Cardiac septum (tissue), 1 donor: ENCODE results near the gene FAM200C. TPM values are rescaled to one million over a fixed set of nuclear protein-coding genes. Genes with fewer than 3 reads are reported as not detected.
"Not testable (repeated sequence)": the region's sequence is repeated elsewhere in the genome, so short reads cannot be mapped to it uniquely, and the experiment has no call there.

Experiments used
- DNase-seq: peaks from one replicate; pipeline ENCODE4 v3.0.0-alpha.2; 2020; ENCODE audit warnings: low spot score
- intact Hi-C: fragments of 100-400 bp; cut with DNase I; formaldehyde crosslinking; loops from one replicate; pipeline ENCODE4 v1.14.0; 2022
- long read RNA-seq: library from polyadenylated mRNA; unstranded; transcript quantifications from one replicate; pipeline ENCODE4 v2.0.0, GENCODE V29; 2021
- total RNA-seq: library from RNA; stranded (reverse); fragmentation: NEBNext Ultra II Directional; extraction: Animal tissue kit (Norgen Biotek cat#: 25700); gene quantifications from one replicate; pipeline ENCODE4 v1.2.1, GENCODE V29; 2021
- donor health status: DM: no; HTN: no; CAD: no.

Gene FAM200C
- 3.3 TPM for total RNA-seq
- long read RNA-seq, transcript ZBED8-201 (2 exons, 2,851 nt), result major isoform, 13 of 17 reads
- long read RNA-seq, partial matches to known transcripts, result 1 of 17 reads
- long read RNA-seq, other reads (novel, unspliced or antisense), result 0 of 17 reads

DNA sequence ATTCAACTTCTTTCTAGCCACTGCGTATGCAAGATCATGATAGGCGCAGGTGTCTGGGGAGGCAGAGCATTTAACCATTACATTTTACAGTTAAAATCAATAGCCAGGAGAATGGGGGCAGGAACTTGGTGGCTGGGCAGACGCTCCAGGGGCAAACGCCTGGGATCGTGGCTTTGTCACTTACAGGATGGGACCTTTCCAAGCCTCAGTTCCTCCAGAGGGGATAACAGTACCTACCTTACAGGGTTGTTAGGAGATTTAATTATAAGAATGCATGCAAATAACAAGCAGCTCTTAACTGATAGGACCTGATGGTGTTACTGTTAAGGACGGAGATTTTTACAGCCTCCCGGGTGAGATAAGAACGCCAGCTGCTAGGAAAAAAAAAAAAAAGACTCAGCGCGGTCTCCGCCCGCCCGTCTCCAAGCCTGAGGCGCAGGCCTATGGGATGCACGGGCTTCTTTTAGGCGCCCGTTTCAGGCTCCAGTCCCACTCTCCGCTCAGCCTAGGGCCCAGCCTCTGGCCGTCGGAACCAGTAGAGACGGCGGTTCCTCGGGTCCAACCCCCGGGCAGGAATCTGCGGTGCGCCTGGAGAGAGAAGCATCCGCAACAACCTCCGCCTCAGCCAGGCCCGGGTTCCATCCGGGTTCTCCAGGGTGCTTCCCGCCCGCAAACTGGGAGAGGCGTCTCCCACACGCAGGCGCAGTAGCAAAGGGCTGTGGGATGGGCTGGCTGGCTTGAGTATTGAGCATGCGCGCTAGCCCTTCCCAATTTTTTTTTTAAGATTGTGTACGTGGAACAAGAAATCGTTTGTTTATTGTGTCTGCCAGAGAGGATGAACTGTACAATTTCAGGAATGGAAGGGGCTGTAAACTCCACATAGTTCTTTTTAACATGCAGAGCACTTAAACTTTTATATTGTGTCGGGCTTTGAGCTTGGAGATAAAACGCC lies at the start of gene FAM200C:
Gene FAM200C (minus strand): TSS at position 653 of the 952 bp plus-strand sequence. CDS start 4,564 bp downstream, outside the sequence.
- intact Hi-C loops, result loop anchor here (5.0 kb wide), 1 partner anchor 377 kb away; no protein-coding TSS in a partner anchor
- peak; percentile 96 for DNase-seq

DNA sequence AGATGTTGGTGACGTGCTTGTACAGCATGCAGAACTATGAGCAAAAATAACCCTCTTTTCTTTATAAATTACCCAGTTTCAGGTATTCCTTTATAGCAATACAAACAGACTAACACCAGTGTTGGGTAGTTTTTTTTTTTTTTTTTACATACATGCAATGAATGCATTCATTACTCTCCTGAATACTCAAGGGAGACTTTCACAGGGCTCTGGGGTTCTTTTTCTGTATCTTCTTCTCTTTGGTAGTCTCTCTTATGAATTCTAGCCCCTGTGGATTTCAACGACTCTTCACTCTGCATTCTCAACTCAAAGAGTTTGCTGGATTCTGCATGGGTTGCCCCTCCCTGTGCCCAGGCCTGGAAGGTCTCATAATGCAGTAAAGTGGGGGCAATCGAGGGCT lies 49.6 kb upstream of the FAM200C start:
- intact Hi-C loops, result no loop called here
- DNase-seq, result no peak

- DNase-seq, result no peak
- intact Hi-C loops, result no loop called here
These were observed 49.0 kb upstream of the FAM200C start for GRCh38 chr5:160448886-160449285.

- intact Hi-C loops, result no loop called here
- DNase-seq, result no peak
These were observed 45.9 kb upstream of the FAM200C start for GRCh38 chr5:160445751-160446150.

- DNase-seq, result no peak
- intact Hi-C loops, result no loop called here
These were observed 45.3 kb upstream of the FAM200C start for GRCh38 chr5:160445132-160445531.

GRCh38 chr5:160444407-160444806 lies 44.6 kb upstream of the FAM200C start:
- no peak for DNase-seq
- intact Hi-C loops, result no loop called here

- intact Hi-C loops, result no loop called here
- no peak for DNase-seq
These were observed 43.1 kb upstream of the FAM200C start for GRCh38 chr5:160442824-160443431.

DNA sequence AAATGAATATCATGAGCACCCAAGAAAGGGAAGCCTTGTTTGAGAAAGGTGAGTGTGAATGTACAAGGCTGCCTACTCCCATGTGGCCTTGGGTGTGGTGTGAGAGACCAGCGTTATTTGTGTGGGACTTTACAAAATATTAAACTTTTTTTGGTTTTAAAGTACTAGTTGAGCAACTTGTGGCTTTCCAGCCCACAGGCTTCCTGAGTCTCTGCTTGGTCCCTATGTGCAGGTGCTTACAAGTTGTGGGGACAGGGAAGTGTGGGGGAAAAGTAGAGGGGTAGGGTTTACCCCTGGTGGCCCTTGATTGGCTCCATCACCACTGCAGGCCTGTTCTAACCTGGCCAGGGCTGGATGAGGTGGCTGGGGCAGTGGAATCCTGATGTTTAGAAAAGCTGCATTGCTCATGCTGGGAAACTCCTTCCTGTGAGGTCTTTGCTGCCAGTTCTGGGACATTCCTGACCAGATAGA lies 41.5 kb upstream of the FAM200C start:
- intact Hi-C loops, result no loop called here

GRCh38 chr5:160439205-160439600 lies 39.3 kb upstream of the FAM200C start:
- intact Hi-C loops, result loop anchor here (5.0 kb wide), 1 partner anchor 68 kb away; no protein-coding TSS in a partner anchor
- peak; percentile 93 for DNase-seq

More for the DNA sequence above, 41.5 kb upstream of the FAM200C start:
- no peak for DNase-seq

GRCh38 chr5:160438316-160439204 lies 38.7 kb upstream of the FAM200C start:
- intact Hi-C loops, result loop anchor here (5.0 kb wide), 1 partner anchor 69 kb away; no protein-coding TSS in a partner anchor
- DNase-seq, result no peak

DNA sequence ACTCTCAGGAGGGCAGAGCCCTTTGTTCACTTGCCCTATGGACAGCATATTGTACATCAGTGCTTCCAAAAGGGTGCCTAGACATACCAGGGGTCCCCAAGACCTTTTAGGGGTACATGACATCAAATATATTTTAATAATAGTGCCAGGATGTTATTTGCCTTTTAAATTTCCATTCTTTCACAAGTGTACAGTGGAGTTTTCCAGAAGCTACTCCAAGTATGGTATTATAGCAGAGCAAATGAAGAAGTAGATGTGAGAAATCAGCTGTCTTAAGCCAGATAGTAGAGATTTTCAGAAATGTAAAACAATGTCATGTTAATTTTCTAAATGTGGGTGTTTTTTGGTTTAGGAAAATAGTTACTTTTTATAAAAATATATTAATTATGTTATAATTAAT lies 37.4 kb upstream of the FAM200C start:
- DNase-seq, result no peak
- intact Hi-C loops, result loop anchor here (5.0 kb wide), 1 partner anchor 70 kb away; no protein-coding TSS in a partner anchor

- not testable (repeated sequence) for DNase-seq
- intact Hi-C loops, result loop anchor here (5.0 kb wide), 1 partner anchor 71 kb away; no protein-coding TSS in a partner anchor
These were observed 36.8 kb upstream of the FAM200C start for GRCh38 chr5:160436661-160437060.

GRCh38 chr5:160436017-160436416 lies 36.2 kb upstream of the FAM200C start:
- DNase-seq, result no peak
- intact Hi-C loops, result loop anchor here (5.0 kb wide), 1 partner anchor 71 kb away; no protein-coding TSS in a partner anchor

- intact Hi-C loops, result loop anchor here (5.0 kb wide), 1 partner anchor 72 kb away; no protein-coding TSS in a partner anchor
- no peak for DNase-seq
These were observed 35.7 kb upstream of the FAM200C start for GRCh38 chr5:160435532-160435931.

DNA sequence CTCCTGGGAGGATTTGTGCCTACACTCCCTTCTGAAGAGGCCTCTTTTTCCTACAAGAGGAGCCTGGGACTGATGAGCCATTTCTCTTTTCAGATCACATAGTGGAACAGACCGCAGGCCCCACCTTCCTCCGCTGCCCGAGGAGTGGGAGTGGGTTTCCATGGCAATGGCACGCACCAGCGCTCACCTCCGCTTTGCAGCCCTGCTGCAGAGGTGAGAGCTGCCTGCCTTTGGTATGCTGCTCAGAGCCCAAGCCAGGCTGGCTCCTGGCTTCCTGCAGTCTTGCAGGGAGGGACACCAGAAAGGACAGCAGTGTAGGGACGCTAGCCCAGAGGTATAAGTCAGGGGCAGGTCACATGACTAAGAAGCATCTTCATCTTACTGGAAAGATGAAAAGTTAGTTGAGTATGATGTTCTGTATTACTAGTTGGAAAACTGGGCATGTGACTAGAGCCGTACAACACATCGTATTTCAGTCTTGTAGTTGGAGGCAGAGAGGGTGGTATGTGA lies 34.2 kb upstream of the FAM200C start:
- intact Hi-C loops, result no loop called here
- DNase-seq, result no peak

GRCh38 chr5:160432787-160433186 lies 32.9 kb upstream of the FAM200C start:
- DNase-seq, result no peak
- intact Hi-C loops, result no loop called here

GRCh38 chr5:160432196-160432595 lies 32.3 kb upstream of the FAM200C start:
- no peak for DNase-seq
- intact Hi-C loops, result no loop called here

DNA sequence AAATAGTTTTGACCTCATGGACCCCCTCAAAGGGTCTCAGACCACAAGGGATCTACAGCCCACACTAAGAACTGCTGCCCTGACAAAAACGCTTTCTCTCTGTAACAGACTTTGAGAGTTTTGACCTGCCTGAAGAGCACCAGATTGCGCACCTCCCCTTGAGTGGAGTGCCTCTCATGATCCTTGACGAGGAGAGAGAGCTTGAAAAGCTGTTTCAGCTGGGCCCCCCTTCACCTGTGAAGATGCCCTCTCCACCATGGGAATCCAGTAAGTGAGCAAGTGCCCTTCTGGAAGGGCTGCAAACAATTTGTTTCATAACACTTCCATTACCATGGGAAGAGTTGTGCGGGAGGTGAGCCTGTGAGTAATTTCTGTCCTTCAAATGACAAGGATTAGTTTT lies 27.8 kb upstream of the FAM200C start:
- no peak for DNase-seq
- intact Hi-C loops, result no loop called here

DNA sequence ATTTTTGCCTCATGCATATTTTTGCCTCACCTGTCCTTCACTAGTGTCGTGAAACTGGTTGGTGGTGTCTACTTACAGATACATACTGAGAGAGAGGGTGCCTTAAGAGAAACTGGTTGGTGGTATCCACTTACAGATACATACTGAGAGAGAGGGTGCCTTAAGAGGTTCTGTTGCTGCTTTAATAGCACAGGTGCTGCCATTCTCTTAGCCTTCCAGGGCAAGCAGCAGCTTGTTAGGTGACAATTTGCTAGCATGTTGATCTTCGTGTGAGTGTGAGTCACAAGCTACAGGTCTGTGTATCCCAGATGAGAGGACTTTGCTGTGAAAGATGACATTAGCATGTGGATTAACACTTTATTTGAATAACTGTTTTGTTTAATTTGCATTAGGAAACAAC lies 23.2 kb upstream of the FAM200C start:
- intact Hi-C loops, result no loop called here
- no peak for DNase-seq
